ENCODE results near the gene MYO15A.

GRCh38 chr17:18065546-18065945 lies 43.0 kb upstream of the MYO15A start:
- TF ChIP-seq CTCF (IDR thresholded peaks at IDR 0.05; ENCODE audit: borderline replicate concordance, extremely low read depth, low read length, poor library complexity, severe bottlenecking) (no peak), EZH2 (IDR thresholded peaks at IDR 0.05; ENCODE audit: borderline replicate concordance, low read depth, low read length, severe bottlenecking) (no peak)
